ENCODE data around the gene ESR2.

ESR2 gene

DNA sequence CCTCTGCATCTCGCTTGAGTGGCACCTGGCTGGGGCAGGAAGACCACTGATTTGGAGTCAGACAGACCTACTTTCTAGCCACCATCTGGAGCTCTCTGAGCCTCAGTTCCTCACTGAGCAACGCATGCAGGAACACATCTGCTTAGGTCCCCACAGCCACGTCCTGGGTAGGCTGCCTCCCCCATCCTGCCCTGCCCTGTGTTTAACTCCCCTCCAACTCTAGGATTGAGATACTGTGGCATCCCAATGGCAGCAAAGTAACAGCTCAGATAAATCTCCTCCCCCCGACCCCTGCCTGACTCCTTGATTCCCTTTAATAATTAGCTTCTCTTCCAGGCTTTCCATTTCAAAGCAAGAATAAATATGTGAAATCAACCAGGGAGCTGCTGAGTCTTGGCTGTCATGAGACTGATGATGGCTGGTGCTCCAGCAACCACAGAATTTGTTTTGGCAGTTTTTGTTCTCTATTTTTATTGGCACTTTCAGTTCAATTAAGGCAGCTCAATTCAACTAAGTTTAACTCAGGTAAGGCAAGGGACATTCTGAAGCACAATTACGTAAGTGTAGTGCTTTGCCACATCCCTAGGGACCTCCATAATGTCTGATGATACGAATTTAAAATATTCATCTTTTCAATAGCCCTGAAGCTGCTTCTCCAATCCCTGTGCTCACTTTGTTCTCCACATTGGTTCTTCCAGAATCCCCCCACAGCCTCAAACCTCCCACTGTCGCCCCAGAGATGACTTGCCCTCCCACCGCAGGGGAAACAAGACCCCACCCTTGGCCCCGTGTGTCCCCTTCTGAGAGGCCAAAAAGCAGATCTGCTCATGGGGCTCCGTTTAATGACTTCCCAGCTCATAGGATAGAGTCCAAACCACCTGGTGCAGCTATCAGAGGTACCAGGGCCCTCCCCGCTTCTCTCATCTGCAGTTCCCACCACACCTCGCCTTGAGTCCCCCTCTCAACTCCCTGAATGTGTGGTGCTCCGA, 58.2 kb downstream of the ESR2 start:
- in situ Hi-C loops (cut with MboI; ENCODE audit: low pct_unique_long_range_greater_than_20kb, low sequenced_read_pairs, unreplicated experiment), result no loop called here
- DNase-seq (ENCODE audit: low spot score), result peak; percentile 83
- TF ChIP-seq, protein P1, sequence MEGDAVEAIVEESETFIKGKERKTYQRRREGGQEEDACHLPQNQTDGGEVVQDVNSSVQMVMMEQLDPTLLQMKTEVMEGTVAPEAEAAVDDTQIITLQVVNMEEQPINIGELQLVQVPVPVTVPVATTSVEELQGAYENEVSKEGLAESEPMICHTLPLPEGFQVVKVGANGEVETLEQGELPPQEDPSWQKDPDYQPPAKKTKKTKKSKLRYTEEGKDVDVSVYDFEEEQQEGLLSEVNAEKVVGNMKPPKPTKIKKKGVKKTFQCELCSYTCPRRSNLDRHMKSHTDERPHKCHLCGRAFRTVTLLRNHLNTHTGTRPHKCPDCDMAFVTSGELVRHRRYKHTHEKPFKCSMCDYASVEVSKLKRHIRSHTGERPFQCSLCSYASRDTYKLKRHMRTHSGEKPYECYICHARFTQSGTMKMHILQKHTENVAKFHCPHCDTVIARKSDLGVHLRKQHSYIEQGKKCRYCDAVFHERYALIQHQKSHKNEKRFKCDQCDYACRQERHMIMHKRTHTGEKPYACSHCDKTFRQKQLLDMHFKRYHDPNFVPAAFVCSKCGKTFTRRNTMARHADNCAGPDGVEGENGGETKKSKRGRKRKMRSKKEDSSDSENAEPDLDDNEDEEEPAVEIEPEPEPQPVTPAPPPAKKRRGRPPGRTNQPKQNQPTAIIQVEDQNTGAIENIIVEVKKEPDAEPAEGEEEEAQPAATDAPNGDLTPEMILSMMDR (IDR thresholded peaks at IDR 0.05; ENCODE audit: extremely low read depth, insufficient read depth, missing control alignments), result no peak

DNA sequence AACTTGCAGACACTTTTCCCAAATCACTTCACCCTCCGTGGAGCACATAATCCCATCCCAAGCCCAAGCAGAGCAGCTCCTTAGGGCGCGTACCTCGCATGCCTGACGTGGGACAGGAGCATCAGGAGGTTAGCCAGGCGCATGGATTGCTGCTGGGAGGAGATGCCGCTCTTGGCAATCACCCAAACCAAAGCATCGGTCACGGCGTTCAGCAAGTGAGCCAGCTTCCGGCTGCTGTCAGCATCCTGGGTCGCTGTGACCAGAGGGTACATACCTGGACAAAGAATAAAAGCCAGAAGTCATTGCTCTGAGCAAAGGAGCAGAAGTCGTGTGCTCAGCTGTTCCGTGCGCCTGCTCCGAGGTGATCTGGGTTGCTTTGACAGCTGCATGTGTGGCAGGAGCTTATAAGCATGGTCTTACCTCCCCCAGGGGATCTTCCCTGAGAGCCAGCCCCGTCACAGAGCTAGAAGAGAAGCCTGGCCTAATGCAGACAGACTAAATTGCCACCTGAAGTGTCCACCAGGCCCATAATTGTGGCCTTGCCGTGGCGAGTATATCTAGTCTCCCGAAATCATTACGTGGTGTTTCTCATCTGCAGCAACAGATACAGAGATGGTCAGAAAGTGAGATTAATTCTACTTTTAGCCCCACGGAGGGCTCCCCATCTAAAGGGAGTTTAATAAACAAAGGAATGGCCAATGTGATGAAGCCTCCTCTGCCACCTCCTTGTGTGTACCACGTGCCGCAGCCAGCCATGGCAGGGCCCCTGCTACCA, 59.1 kb downstream of the ESR2 start:
- no peak for DNase-seq (ENCODE audit: low spot score)
- TF ChIP-seq, protein P1 (IDR thresholded peaks at IDR 0.05; ENCODE audit: extremely low read depth, insufficient read depth, missing control alignments), result no peak
- in situ Hi-C loops (cut with MboI; ENCODE audit: low pct_unique_long_range_greater_than_20kb, low sequenced_read_pairs, unreplicated experiment), result no loop called here

DNA sequence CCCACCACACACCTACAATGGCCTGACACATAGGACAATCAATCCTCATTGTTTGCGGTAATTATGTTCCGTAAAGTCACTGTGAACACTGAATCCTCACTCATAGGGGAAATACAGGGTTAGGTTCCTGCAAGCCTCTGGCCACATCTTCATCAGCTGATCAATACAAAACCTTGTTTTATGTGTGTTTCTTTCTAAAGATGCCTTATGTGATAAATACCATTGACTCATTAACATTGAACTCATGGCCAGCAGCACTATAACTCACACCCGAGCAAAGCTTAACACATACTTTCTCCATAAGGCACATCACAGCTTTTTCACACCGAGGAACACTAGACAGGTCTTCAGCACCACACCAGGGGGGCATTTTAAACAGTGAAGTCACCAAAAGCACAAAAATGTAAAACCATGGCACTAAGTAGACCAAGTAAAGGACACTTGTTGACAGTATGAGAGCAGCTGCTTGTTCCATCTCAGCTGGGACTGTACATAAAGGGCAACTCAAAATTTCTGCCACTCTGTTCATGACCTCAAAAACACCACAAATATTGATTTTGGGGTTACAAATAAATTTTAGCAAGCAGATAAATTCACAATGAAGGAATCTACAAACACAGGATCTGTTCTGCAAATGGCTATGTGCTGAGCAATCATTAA, 60.5 kb downstream of the ESR2 start:
- in situ Hi-C loops (cut with MboI; ENCODE audit: low pct_unique_long_range_greater_than_20kb, low sequenced_read_pairs, unreplicated experiment), result no loop called here
- TF ChIP-seq, protein P1 (IDR thresholded peaks at IDR 0.05; ENCODE audit: extremely low read depth, insufficient read depth, missing control alignments), result no peak
- DNase-seq (ENCODE audit: low spot score), result no peak

DNA sequence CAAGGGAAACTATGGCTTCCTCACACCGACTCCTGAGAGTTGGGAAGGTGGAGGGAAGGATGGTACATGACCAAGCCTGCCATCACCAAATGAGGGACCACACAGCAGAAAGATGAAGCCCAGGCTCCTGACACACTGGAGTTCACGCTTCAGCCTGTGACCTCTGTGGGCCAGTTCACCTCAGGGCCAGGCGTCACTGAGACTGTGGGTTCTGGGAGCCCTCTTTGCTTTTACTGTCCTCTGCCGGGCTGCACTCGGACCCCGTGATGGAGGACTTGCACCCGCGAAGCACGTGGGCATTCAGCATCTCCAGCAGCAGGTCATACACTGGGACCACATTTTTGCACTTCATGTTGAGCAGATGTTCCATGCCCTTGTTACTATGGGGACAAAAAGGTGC, 61.2 kb downstream of the ESR2 start:
- TF ChIP-seq, protein P1 (IDR thresholded peaks at IDR 0.05; ENCODE audit: extremely low read depth, insufficient read depth, missing control alignments), result no peak
- in situ Hi-C loops (cut with MboI; ENCODE audit: low pct_unique_long_range_greater_than_20kb, low sequenced_read_pairs, unreplicated experiment), result no loop called here
- DNase-seq (ENCODE audit: low spot score), result no peak

DNA sequence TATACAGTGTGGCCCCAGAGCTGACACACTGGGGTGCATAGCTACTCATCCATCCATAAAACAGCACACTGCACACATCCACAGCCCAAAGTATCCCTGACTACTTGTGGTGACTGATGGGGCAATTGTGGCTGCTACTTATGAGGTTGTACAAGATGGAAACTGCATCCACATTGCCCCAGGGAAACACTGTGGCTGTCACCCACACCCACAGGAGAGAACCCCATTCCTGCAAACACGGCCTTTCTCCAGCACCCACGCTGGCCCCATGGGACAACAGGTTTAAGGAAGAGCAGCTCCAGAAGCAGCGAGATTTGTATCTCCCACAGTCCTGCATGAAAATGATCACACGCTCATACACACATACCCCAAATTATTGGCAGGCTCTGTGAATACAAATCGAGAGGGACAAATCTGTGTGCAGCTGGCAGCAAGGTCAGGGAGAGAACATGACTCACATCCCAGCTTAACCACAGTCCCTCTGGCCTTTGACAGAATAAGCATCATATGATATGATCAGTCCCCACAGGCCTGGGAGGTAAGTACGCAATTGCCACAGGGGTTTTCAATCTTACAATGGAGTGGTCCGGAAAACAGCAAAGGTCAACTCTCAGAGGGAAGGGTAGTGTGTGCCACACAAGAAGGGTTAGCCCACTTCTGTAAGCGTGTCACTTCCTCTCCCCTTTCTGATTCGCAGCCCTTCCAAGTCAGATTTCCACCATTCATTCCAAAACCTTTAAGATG, 61.9 kb downstream of the ESR2 start:
- DNase-seq (ENCODE audit: low spot score), result no peak
- in situ Hi-C loops (cut with MboI; ENCODE audit: low pct_unique_long_range_greater_than_20kb, low sequenced_read_pairs, unreplicated experiment), result no loop called here
- TF ChIP-seq, protein P1 (IDR thresholded peaks at IDR 0.05; ENCODE audit: extremely low read depth, insufficient read depth, missing control alignments), result no peak

DNA sequence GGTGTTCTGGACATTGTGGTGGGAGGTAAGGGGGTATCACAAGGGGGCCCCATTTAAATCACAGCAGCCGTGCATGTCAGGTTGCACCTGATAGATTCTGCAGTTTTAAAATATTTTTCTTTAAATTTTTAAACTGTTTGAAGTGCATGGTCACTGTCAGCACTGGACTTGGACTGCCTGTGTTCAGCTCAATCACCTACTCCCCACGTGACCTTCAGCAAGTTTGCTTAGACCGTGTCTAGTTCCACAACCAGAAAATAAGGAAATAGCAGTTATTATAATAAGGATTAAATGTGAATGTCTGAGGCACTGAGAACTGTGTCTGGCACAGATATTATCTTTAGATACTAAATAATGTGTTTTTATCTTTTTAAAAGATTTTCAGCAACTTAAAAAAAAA, 64.7 kb downstream of the ESR2 start:
- DNase-seq (ENCODE audit: low spot score), result no peak
- TF ChIP-seq, protein P1 (IDR thresholded peaks at IDR 0.05; ENCODE audit: extremely low read depth, insufficient read depth, missing control alignments), result no peak
- in situ Hi-C loops (cut with MboI; ENCODE audit: low pct_unique_long_range_greater_than_20kb, low sequenced_read_pairs, unreplicated experiment), result no loop called here
